GM12878 (cell line): ENCODE results near the gene SLC2A8. TPM values are rescaled to one million over a fixed set of nuclear protein-coding genes. Genes with fewer than 3 reads are reported as not detected.

Experiments used
- ATAC-seq: fragments of 200-7000 bp; cut with Tn5 transposase; 3 replicates; pipeline ENCODE4 v1.9.1; 2020; ENCODE audit warnings: mild to moderate bottlenecking, moderate library complexity
- BruUV-seq: library from RNA; stranded (reverse); fragments of 400-500 nt; replicated peaks from 2 replicates; lab custom pipeline; 2021; lab: Mats Ljungman, UMichigan
- CTCF ChIA-PET: fragments of 300-600 bp; sonication (Branson Sonifier 250); formaldehyde crosslinking; extraction: SDS; loops from one replicate; lab custom pipeline; 2021; ENCODE audit warnings: inconsistent platforms; lab: Yijun Ruan, JAX
- POLR2A ChIA-PET: fragments of 350-600 bp; formaldehyde crosslinking; extraction: SDS; loops from one replicate; lab custom pipeline; 2021; ENCODE audit warnings: inconsistent platforms; lab: Charles Lee
- RAD21 ChIA-PET: fragments of 300-600 bp; sonication (Branson Sonifier 250); formaldehyde crosslinking; loops from one replicate; lab custom pipeline; 2023; ENCODE audit warnings: antibody characterized with exemption; ENCODE audit not compliant: unreplicated experiment; lab: Charles Lee
- SMC1A ChIA-PET: fragments of 300-600 bp; sonication (Branson Sonifier 250); formaldehyde crosslinking; loops from one replicate; lab custom pipeline; 2023; ENCODE audit not compliant: unreplicated experiment, uncharacterized antibody; lab: Charles Lee
- DNase-seq: peaks from one replicate; pipeline ENCODE4 v3.0.0-alpha.2; 2011; ENCODE audit warnings: low read depth, low spot score
- FAIRE-seq: peaks from 3 replicates; lab custom pipeline; 2011; peaks lifted over from hg19 to GRCh38; lab: Jason Lieb, UNC
- H2AFZ ChIP-seq: 2 replicates; pipeline ENCODE4 v1.6.0; 2011; ENCODE audit warnings: low read depth, low read length, control low read depth; ENCODE audit not compliant: control insufficient read depth
- H3K27ac ChIP-seq: 2 replicates; pipeline ENCODE4 v1.5.1; 2011; ENCODE audit warnings: control low read depth; ENCODE audit not compliant: control insufficient read depth, insufficient read depth
- H3K27me3 ChIP-seq, 2 experiments: replicated peaks in 1 of 2; 2 replicates each; pipeline versions ENCODE4 v1.6.0 to v1.6.1; 2011; ENCODE audit warnings: low read length in 1 of 2; ENCODE audit not compliant: control insufficient read depth in 2 of 2, insufficient read depth in 2 of 2
- H3K36me3 ChIP-seq, 2 experiments: 2 replicates each; pipeline ENCODE4 v1.5.1; 2011; ENCODE audit warnings: low read length in 1 of 2; ENCODE audit not compliant: control insufficient read depth in 2 of 2, insufficient read depth in 2 of 2
- H3K4me1 ChIP-seq: 2 replicates; pipeline ENCODE4 v1.6.1; 2011; ENCODE audit warnings: mild to moderate bottlenecking, low read length, moderate library complexity, mixed read lengths; ENCODE audit not compliant: control insufficient read depth, insufficient read depth
- H3K4me2 ChIP-seq: 2 replicates; pipeline ENCODE4 v1.6.0; 2011; ENCODE audit warnings: control low read depth; ENCODE audit not compliant: control insufficient read depth, insufficient read depth
- H3K4me3 ChIP-seq: fragments of 200-600 bp; sonication (generic); 2 replicates; pipeline ENCODE4 v1.5.1; 2016
- H3K79me2 ChIP-seq: 2 replicates; pipeline ENCODE4 v1.6.0; 2011; ENCODE audit warnings: low read length; ENCODE audit not compliant: control insufficient read depth, insufficient read depth
- H3K9ac ChIP-seq: 2 replicates; pipeline ENCODE4 v1.8.0; 2011; ENCODE audit warnings: low read length, control low read depth, mixed read lengths; ENCODE audit not compliant: control insufficient read depth, insufficient read depth
- H3K9me3 ChIP-seq: replicated peaks from 3 replicates; pipeline ENCODE4 v1.5.1; 2011; ENCODE audit warnings: mild to moderate bottlenecking, low read length; ENCODE audit not compliant: control insufficient read depth, insufficient read depth
- H4K20me1 ChIP-seq: 2 replicates; pipeline ENCODE4 v1.6.0; 2011; ENCODE audit not compliant: control insufficient read depth, insufficient read depth
- CBX5 ChIP-seq: sonication (generic); IDR thresholded peaks from 2 replicates; pipeline ENCODE4 v1.6.1; 2016; ENCODE audit warnings: low read depth, moderate library complexity, mild to moderate bottlenecking, inconsistent platforms
- E2F4 ChIP-seq: IDR thresholded peaks from 2 replicates; pipeline ENCODE4 v1.6.1; 2012; ENCODE audit warnings: low read depth, low read length, improper control_type of control experiment
- FOXM1 ChIP-seq: IDR thresholded peaks from 2 replicates; pipeline ENCODE4 v1.6.1; 2012; ENCODE audit warnings: low read depth, mild to moderate bottlenecking, inconsistent platforms, low read length, moderate library complexity
- HDGF ChIP-seq: fragments of 450-650 bp; IDR thresholded peaks from 2 replicates; pipeline ENCODE4 v1.6.1; 2016; ENCODE audit warnings: antibody characterized with exemption
- JUND ChIP-seq: IDR thresholded peaks from 2 replicates; pipeline ENCODE4 v1.6.1; 2012; ENCODE audit warnings: low read depth, mild to moderate bottlenecking, low read length, improper control_type of control experiment, moderate library complexity
- KAT2A ChIP-seq: conservative IDR thresholded peaks from 2 replicates; pipeline ENCODE4 v1.6.1; 2011; ENCODE audit warnings: low read depth, low read length; ENCODE audit not compliant: control insufficient read depth
- NBN ChIP-seq: fragments of 450-650 bp; IDR thresholded peaks from 2 replicates; pipeline ENCODE4 v1.6.1; 2016
- PRDM15 ChIP-seq: fragments of 450-650 bp; formaldehyde crosslinking; IDR thresholded peaks from 2 replicates; pipeline ENCODE4 v1.4.0; 2020; ENCODE audit warnings: mild to moderate bottlenecking, moderate library complexity
- SIN3A ChIP-seq: IDR thresholded peaks from 2 replicates; pipeline ENCODE4 v1.6.1; 2012; ENCODE audit warnings: low read depth, low read length, improper control_type of control experiment
- TBL1XR1 ChIP-seq: IDR thresholded peaks from 2 replicates; pipeline ENCODE4 v1.6.1; 2012; ENCODE audit warnings: low read depth, low read length, improper control_type of control experiment
- ZNF217 ChIP-seq: fragments of 450-650 bp; IDR thresholded peaks from 2 replicates; pipeline ENCODE4 v1.6.1; 2017; ENCODE audit warnings: antibody characterized with exemption, mild to moderate bottlenecking
- WGBS: methylation state at CpG from one replicate; pipeline ENCODE4 v1.1.6; 2016; ENCODE audit warnings: low lambda C conversion rate; ENCODE audit not compliant: insufficient replicate concordance, insufficient coverage; ENCODE audit errors: missing lambda C conversion rate; 5-methylcytosine and 5-hydroxymethylcytosine counted together
- in situ Hi-C: fragments of 300-500 bp; cut with MboI; formaldehyde crosslinking; loops from 9 replicates; pipeline ENCODE4 v1.14.3; 2018; ENCODE audit warnings: mixed read lengths
- intact Hi-C: fragments of 100-400 bp; cut with micrococcal nuclease; formaldehyde crosslinking; loops from one replicate; pipeline ENCODE4 v1.14.2; 2022; ENCODE audit not compliant: unreplicated experiment
- polyA plus RNA-seq, 11 experiments: library from polyadenylated mRNA; depleted of rRNA in 4 of 11; unstranded in 6 of 11; stranded (reverse) in 5 of 11; fragments of >200 nt; fragmentation: Nextera tagmentation in 4 of 11; fragmentation: Illumina TruSeq in 1 of 11; extraction: Ambion mirVana in 4 of 11; extraction: Trizol in 1 of 11; gene quantifications; 1 replicate in 1 of 11; 2 replicates in 10 of 11; pipeline versions ENCODE4 v1.2.1 to v1.2.3, GENCODE V29; 2011 to 2016; ENCODE audit warnings: inconsistent platforms in 2 of 11, missing spikeins in 2 of 11, low read depth in 1 of 11
- total RNA-seq, 4 experiments: library from RNA; depleted of rRNA in 3 of 4; stranded (reverse); fragments of >200 nt in 3 of 4; fragmentation: Illumina TruSeq in 1 of 4; extraction: Trizol in 1 of 4; gene quantifications; 2 replicates each; pipeline versions ENCODE4 v1.2.1 to v1.2.3, GENCODE V29; 2013 to 2021
- TF ChIP-seq, protein P1 (sequence below): IDR thresholded peaks from 2 replicates; pipeline ENCODE4 v1.6.1; 2012; ENCODE audit warnings: low read length, inconsistent platforms
- TF ChIP-seq, protein P2 (sequence below): fragments of 450-650 bp; IDR thresholded peaks from 2 replicates; pipeline ENCODE4 v1.6.1; 2016; ENCODE audit warnings: mild to moderate bottlenecking, moderate library complexity, borderline replicate concordance

The SLC2A8 gene
- total and polyA plus RNA-seq, 10 of the 15 experiments (the other 5 are each of a cell fraction or from before 2014, with no cell fraction given) = 0.31 to 22.7 (median 10.0) TPM

DNA sequence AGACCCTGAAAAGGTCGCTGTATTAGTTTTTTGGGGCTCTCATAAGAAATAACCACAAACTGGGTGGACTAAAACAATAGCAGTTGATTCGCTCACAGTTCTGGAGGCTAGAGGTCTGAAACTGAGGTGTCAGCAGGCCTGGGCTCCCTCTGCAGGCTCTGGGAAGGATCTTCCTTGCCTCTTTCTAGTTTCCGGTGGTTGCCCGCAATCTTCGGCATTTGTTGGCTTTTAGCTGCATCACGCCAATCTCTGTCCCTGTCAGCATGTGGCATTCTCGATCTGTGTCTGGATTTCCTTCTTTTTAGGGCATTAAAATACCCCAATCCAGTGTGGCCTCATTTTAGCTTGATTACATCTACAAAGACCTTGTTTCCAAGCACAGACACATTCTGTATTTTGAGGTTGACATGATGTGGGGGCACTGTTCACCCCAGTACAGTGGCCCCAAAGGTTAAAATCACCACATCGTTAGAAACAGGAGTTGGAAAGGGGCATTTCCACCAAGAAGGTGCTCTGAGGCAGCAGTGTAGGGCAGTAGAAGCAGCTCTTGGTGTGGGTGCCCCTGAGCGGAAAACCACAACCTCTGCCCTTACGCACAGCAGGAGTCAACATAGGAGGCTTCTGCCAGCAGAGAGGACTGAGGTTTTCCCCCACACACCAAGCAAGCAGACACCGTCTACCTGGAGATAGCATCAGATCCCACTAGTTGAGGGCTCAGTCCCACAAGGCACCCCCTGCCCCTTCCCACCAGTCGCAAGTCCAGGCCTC is 40.7 kb downstream of the SLC2A8 start:
- DNase-seq (no peak), FAIRE-seq (no peak), ATAC-seq (no peak)
- TF ChIP-seq, protein P1, sequence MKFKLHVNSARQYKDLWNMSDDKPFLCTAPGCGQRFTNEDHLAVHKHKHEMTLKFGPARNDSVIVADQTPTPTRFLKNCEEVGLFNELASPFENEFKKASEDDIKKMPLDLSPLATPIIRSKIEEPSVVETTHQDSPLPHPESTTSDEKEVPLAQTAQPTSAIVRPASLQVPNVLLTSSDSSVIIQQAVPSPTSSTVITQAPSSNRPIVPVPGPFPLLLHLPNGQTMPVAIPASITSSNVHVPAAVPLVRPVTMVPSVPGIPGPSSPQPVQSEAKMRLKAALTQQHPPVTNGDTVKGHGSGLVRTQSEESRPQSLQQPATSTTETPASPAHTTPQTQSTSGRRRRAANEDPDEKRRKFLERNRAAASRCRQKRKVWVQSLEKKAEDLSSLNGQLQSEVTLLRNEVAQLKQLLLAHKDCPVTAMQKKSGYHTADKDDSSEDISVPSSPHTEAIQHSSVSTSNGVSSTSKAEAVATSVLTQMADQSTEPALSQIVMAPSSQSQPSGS = no peak
- TF ChIP-seq NBN (no peak), ZNF217 (no peak), JUND (no peak), SIN3A (no peak), HDGF (no peak), CBX5 (no peak), FOXM1 (no peak), TBL1XR1 (no peak), E2F4 (no peak), PRDM15 (no peak), KAT2A (no peak)
- TF ChIP-seq, protein P2, sequence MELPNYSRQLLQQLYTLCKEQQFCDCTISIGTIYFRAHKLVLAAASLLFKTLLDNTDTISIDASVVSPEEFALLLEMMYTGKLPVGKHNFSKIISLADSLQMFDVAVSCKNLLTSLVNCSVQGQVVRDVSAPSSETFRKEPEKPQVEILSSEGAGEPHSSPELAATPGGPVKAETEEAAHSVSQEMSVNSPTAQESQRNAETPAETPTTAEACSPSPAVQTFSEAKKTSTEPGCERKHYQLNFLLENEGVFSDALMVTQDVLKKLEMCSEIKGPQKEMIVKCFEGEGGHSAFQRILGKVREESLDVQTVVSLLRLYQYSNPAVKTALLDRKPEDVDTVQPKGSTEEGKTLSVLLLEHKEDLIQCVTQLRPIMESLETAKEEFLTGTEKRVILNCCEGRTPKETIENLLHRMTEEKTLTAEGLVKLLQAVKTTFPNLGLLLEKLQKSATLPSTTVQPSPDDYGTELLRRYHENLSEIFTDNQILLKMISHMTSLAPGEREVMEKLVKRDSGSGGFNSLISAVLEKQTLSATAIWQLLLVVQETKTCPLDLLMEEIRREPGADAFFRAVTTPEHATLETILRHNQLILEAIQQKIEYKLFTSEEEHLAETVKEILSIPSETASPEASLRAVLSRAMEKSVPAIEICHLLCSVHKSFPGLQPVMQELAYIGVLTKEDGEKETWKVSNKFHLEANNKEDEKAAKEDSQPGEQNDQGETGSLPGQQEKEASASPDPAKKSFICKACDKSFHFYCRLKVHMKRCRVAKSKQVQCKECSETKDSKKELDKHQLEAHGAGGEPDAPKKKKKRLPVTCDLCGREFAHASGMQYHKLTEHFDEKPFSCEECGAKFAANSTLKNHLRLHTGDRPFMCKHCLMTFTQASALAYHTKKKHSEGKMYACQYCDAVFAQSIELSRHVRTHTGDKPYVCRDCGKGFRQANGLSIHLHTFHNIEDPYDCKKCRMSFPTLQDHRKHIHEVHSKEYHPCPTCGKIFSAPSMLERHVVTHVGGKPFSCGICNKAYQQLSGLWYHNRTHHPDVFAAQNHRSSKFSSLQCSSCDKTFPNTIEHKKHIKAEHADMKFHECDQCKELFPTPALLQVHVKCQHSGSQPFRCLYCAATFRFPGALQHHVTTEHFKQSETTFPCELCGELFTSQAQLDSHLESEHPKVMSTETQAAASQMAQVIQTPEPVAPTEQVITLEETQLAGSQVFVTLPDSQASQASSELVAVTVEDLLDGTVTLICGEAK = no peak
- ChIA-PET POLR2A (interaction anchor here (0.7 kb wide), 1 partner anchor 135 kb away, joined by 8 read pairs; no protein-coding TSS in a partner anchor), SMC1A (no interaction called here), RAD21 (no interaction called here), CTCF (no interaction called here)
- Histone ChIP-seq H3K27ac (no peak overlapping the region), H2AFZ (no peak overlapping the region), H3K79me2 (no peaks in the 10 kb centered on the region), H3K4me3 (no peak overlapping the region), H3K9me3 (no peaks in the 10 kb centered on the region; the same call in 2 of the 3 replicates), H3K9ac (no peak overlapping the region), H3K27me3 (no peaks in the 10 kb centered on the region), H4K20me1 (no peaks in the 10 kb centered on the region), H3K4me2 (no peak overlapping the region), H3K36me3 (peaks cover 16 to 41% of the 10 kb centered on the region in 2 experiments), H3K4me1 (no peaks in the 10 kb centered on the region)
- no TSS peak for BruUV-seq
- 98% methylated on average over 12 of the region's 12 CpGs for WGBS
- intact Hi-C loops (no loop called here), in situ Hi-C loops (no loop called here)
